Measurements from ENCODE around the gene CWH43.
"Not testable (repeated sequence)": the region's sequence is repeated elsewhere in the genome, so short reads cannot be mapped to it uniquely, and the experiment has no call there.

Gene CWH43

DNA sequence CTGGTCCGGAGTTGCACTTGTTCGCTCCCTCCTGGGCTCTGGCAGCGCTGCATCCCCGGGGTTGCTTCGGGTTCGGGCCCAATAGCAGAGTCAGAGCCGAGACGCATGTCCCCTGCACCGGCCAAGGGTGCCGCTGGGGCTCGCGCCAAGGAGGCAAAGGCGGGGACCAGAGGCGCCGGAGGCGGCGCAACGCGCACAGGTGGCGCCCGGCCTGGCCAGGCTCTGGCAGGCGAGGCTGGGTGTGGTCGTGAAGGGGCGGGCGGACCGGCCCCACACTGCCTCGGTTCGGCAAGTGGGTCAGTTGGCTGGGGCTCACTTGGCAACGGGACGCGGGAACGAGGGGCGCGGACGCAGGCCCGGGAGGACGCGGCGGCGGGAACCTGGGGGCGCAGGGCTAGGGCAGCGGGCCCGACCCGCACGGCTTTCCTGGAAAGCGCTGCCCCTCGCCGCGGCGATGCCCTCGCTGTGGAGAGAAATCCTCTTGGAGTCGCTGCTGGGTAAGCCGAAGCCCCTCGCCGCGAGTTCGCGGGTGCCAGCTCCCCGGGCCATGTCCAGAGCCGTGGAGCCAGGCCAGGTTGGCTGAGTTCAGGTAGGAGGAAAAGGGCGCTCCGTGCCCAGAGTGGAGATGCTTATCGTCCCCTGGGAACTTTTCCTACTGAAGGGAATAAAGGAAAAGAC is at the start of gene CWH43:
Gene CWH43, plus strand, starts transcription at position 300 of the 678 bp plus-strand sequence. Its CDS starts 155 bp downstream, at position 455.
- no peak for DNase-seq (ENCODE audit: low read depth)

DNA sequence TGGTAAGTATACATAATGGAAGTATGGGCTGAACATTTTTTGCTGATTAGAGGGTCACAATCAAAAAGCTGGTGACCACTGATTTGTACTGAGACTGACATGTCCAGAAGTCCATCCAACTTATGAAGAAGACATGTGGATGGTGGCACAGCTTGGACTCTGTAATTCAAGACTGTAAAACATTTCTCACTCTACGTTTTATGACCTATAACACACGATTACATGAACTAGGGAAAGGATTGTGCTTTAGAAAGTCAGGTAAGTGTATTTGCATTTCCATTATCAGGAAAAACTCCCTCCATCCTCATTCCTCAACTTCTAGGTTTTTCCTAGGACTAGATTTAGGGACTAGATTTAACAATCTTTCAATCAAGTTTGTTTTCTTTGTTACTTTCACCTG is 49.0 kb upstream of the CWH43 start:
- DNase-seq (ENCODE audit: low read depth), result no peak

DNA sequence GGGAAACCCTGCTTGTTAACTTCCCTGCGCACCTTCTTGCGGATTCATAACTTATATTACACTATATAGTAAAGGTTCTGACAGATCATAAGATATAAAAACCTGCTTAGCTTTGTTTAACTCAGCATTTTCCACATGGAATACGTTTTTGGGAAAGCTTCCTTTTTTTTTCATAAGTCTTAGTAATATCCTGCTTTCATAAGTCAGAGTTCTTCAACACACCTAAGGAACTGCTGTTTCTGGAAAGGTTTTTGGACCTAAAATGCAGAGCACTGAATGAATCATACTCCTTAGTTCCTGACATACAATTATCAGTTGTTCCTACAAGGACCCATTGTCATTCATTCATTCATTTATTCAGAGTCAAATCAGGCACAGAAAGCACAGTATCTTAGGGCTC is 47.2 kb upstream of the CWH43 start:
- DNase-seq (ENCODE audit: low read depth), result no peak

DNA sequence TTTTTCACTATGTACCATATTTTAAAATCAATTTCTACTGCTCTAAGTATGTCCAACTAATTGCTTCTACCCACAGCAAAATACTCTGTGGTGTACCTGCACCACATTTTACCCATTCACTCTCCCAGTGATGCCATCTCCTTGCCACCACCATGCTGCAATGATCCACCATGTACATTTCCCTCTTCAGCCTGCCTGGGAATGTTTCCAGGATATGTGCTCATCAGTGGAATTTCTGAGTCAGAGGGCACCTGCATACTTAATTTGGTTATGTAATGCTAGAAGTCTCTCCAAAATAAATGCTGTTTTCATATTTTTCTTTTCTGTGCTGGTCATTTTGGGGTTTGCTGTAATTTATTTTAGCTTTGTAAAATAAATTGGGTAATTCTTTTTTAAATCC is 46.3 kb upstream of the CWH43 start:
- DNase-seq (ENCODE audit: low read depth), result no peak

DNA sequence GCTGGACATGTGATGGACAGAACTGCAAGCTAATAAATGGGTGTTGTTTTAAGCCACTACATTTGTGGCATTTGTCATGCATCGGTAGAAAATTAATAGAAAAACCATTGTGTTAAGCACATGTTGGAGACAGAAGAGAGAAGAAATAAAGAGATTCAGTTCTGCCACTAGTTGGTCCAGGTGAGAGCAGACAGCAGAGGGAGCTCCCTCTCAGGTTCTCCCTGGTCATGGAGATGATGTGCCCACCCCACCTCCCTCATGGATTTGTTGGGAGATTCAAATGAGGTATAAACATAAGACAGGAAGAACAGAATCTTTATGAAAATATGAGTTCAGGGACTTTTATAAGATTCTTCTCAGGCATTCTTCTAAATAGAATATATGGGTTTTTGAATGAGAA is 42.7 kb upstream of the CWH43 start:
- no peak for DNase-seq (ENCODE audit: low read depth)

DNA sequence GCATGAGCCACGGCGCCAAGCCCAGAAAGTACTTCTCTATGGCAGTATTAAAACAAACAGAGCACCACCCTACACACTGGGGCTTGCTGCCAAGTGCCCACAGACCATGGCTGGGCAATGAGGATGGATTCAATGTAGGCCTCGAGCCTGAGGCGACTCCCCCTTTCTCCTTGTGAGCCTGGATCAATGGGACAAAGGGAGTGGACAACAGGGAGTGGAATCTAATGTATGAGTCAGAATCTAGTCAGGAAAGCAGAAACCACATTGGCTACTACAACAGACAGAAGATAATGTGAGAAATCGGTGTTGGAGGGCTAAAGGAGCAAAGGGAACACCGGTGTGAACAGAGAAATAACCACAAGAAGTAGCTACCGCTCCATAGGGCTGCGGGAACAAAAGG is 41.8 kb upstream of the CWH43 start:
- DNase-seq (ENCODE audit: low read depth), result no peak

DNA sequence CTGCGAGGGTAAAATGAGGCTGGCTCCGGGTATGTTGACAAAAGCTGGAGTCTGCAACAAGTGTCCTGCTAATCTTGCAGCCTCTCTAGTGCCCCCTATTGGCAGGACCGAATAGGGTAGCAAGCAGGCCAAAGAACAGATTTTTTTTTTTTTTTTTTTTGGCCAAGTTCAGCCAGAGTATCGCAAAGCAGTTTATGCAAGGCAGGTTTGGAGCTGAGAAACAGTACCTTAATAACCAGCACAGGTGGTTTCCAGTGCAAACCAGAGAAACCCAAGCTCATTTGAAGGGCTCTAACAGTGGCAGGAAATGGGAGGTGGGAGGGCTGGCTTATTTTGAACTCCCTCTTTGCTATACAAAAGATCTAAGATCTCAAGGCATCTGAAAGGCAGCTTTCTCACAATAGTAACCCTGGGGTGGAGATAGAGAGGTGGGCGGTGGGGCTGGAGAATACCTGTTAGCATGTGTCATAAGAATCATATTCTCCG is 41.3 kb upstream of the CWH43 start:
- peak; percentile 9 for DNase-seq (ENCODE audit: low read depth)

DNA sequence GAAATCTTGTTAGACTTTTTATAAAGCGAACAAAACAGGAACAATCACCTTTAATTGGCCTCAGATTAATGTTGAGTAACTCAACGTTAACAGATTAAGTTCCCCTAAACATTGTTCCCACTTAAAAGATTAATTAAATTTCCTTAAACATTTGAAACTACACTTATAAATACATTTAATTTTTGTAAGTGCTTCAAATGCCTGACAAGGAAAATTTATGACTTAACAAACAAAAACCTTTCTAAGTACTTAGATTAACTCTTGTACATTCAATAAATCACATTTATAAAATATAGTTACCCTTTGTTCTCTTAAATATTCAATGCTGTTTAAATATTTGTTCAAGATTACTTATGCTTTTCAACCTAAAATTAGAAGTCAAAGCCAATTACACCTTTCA is 40.1 kb upstream of the CWH43 start:
- DNase-seq (ENCODE audit: low read depth), result no peak

DNA sequence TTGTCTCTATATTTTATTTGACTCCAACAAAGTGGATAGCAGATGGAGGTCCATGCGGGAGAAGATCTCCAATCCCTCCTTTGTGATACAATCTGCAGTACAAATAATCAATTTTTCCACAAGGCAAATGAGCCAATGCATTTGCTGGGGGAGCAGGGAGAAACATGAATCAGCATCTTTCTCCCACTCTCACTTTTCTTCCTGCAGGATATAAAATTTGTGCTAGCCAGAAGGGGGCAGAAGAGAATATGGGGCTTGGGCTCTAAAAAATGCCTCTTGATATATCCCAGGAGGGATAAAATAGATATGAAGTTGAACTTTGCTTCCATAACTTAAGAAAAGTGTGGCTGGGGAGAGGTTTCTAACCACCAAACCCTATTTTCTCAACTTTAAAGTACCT is 38.3 kb upstream of the CWH43 start:
- no peak for DNase-seq (ENCODE audit: low read depth)

DNA sequence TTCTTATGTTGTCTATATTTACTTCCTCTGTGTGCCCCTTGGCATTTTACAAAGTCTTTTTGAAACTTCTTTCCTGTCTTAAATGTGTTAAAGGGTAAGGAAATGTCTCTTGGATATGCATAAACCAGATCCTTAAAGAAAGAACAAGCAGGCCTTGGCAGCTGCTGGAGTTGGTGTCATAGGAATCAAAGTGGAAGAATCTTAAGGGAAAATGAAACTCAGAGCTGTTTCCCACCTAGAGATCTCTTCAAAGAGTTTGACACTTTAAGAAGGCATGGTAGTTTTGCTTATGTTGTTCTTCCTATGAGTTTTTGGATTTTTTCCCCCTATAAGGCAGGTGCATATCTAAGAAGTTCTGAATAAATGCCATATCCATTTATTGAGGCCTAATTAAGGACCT is 37.0 kb upstream of the CWH43 start:
- no peak for DNase-seq (ENCODE audit: low read depth)

DNA sequence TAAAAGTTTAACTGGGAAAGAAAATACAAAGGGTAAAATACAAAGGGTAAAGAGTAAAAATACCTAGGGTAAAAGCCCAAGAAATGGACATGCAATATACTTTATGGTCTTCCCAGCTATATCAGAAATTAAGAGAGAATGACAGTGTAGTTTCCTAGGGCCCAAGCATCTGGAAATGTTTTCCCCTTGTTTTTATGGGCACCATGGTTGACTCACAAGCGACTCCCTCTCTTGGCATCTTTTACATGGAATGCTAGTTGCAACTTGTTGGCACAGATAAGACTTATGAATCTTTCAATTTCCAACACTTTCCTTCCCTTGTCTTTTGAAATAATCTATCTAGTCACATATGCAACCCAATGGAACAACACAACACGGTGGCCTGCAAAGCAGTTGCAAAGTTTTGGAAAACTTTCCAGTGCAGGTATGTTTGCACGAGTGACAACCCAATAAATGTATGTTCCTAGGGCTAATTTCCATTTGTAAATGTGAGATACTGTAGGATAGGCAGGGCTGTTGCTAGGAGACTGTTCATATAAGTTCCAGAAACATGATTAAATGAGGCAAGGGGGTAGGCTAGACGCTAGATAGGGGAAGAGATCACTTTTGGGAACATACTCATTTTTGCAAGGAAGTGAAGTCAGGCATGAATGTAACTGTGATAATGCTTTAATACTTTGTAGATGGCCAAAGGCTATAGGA is 36.4 kb upstream of the CWH43 start:
- DNase-seq (ENCODE audit: low read depth), result no peak

DNA sequence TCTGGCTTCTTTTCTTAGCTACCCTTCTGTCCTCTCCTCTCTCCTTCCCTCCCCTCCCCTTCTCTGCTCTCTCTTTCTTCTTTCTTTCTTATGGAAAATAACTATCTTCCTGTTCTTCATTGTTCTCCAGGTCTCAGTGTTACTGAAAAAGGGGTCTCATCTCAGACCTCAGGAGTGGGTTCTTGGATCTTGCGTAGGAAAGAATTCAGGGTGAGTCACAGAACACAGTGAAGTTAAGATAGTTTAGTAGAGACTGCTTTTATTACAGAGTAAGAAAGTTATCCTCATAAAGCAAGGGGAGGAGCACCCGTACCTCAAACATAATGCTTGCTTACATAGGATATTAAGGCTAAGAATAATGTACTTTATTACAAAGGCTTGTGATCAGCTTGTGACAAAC is 31.8 kb upstream of the CWH43 start:
- DNase-seq (ENCODE audit: low read depth), result no peak

DNA sequence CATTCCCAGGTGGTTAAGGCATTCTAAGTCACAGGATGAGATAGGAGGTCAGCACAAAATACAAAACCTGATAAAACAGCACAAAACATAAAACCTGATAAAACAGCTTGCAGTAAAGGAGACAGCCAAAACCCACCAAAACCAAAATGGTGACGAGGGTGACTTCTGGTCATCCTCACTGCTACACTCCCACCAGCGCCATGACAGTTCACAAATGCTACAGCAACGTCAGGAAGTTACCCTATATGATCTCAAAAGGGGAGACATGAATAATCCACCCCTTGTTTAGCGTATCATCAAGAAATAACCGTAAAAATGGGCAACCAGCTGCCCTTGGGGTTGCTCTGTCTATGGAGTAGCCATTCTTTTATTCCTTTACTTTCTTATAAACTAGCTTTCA is 28.7 kb upstream of the CWH43 start:
- DNase-seq (ENCODE audit: low read depth), result not testable (repeated sequence)

DNA sequence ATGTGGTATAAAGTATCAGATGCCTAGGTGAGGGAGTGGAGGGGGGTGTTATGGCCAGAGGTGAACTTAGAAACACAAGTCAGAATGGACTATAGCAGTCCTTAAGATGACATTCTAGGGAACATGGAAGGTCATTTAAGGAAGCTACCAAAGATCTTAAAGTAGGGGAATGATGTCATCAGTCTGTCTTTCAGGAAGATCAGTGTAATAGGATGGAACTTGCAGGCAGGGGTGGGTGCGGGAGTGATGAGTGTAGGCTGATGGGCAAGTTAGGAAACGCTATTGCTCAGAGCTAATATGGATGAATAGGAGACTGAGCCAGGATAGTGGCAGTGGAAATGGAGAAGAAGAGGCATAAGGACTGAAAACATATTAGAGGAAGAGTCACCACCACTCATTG is 27.5 kb upstream of the CWH43 start:
- DNase-seq (ENCODE audit: low read depth), result no peak

DNA sequence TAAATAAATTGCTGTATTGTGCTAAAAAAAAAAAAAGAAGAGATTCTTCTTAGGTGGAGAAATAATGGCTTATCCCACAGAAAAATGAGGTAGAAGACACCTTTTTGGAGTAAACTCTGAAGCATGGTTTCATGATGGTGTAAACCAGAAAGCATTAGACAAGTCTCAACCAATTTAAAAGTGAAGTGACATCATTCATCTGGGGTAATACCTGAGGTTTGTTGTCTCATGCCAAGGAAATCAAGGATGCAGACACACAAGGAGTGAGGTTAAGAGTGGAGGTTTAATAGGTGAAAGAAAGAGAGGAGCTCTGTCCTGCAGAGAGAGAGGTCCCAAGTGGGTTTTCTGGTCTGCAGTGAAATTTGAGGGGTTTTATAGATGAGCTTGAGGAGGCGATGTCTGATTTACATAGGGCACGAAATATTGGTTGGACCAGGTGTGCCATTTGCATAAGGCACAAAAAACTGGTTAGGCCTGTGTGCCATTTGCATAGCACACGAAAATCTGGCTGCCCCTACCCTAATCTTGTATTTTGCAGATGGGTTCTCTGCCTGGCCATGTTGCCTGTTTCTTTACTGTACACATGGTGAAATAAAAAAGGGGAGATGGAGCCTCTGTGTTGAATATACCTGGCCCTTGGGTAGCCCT is 25.0 kb upstream of the CWH43 start:
- no peak for DNase-seq (ENCODE audit: low read depth)

DNA sequence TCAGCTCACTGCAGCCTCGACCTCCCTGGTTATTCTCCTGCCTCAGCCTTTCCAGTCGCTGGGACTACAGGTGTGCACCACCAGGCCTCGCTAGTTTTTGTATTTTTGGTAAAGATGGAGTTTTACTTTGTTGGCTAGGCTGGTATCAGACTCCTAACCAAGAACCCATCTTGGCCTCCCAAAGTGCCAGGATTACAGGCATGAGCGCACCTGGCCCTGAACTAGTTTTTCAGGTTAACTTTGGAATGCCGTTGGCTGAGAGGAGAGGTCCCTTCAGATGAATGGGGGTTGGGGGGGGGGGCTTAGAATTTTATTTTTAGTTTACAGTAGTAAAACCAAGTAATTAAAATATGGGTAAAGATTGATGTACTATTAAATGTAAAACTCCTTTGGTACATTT is 23.4 kb upstream of the CWH43 start:
- no peak for DNase-seq (ENCODE audit: low read depth)

DNA sequence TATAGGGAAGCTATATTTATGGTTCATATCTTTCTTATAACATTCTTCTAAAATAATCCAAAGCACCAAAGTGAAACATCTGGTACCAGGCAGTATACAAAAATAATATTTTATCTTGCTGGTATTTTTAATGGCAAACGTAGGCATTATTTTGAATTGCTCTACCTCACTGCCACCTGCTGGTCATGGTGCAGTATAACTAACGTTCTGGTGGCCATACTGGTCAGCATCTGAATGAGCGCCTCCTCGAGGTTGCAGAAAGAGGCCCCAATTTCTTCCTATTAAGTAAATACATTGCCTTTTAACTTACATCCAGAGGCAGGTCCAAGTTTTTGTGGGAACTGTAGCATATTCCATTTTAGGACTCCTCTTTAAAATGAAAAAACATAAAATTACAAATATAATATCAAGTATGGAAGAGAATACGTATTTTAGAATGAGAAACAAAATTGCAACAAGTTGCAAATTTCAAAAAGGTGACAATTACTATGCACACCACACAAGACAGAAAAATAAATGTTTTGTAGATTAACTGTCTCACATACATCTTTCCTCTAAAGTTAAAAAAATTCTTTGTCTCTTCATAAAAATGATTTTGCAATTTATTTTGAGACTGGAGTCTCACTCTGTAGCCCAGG is 22.9 kb upstream of the CWH43 start:
- DNase-seq (ENCODE audit: low read depth), result peak; percentile 61

DNA sequence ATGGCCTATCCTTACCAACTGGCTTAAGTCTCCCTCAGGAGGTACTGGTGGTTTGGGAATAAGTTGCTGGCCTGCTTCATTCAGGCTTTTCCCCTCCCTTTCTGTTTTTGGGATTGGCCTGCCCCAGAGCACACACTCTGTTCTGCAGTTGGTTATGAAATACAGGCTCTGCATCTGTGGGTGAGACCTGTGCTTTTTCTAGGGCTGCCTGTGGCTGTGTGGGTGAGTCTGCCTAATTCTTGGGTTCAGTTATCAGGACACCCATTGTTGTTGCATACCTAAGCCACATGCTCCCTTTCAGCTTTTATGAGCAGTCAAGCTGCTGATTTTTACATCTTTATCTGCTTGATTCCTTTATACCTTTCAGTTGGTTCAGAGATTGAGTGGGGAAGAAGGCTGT is 19.0 kb upstream of the CWH43 start:
- no peak for DNase-seq (ENCODE audit: low read depth)

DNA sequence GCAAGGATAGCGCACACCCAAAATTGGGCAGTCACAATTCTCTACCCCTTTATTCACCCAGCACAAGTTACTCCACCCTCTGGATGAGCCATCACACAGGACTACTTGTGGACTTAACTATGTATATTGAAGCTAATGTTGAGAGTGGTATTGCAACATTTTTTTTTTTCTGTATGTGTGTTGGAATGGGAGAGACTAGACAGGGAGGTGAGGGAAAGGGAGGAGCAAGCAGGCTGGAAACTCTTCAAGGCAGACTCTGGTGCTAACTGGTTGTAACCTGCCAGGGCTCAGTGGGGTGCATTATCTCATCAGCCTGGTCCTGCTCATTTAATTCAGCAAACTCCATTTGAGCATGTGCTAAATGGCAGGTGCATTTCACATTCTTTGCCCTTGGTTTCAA is 18.4 kb upstream of the CWH43 start:
- no peak for DNase-seq (ENCODE audit: low read depth)

DNA sequence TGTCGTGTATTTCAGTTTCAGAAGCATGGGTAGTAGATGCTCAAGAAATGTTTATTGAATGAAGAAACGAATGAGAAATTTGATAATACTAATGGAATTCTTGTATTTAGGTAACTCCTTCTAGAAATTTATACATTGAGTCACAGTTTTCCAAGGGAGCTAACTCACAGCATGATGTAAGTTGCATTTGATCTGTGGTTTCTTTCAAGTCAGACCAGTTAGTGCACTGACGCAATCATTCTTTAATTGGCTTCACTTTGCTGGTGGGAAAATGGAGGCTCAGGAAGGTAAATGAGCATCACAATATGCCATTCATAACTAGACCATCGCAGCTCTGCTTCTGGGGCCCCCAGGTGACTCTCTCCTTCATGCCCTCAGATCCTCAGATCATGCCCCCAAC is 17.3 kb upstream of the CWH43 start:
- DNase-seq (ENCODE audit: low read depth), result no peak

DNA sequence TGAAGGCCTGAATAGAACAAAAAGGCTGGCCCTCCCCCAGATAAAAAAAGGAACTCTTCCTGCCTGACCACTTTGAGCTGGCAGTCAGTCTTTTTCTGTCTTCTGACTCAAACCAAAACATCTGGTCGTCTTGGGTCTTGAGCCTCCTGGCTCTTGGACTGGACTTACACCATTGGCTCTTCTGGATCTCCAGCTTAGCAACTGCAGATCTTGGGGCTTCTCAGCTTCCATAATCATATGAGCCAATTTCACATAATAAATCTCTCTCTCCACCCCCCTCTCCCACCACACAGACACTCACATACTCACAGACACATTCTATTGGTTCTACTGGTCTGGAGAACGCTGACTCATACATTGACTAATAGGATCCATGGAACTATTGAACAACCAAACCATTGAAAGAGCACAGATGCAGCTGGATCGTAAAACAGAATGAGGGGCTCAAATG is 15.6 kb upstream of the CWH43 start:
- DNase-seq (ENCODE audit: low read depth), result no peak

DNA sequence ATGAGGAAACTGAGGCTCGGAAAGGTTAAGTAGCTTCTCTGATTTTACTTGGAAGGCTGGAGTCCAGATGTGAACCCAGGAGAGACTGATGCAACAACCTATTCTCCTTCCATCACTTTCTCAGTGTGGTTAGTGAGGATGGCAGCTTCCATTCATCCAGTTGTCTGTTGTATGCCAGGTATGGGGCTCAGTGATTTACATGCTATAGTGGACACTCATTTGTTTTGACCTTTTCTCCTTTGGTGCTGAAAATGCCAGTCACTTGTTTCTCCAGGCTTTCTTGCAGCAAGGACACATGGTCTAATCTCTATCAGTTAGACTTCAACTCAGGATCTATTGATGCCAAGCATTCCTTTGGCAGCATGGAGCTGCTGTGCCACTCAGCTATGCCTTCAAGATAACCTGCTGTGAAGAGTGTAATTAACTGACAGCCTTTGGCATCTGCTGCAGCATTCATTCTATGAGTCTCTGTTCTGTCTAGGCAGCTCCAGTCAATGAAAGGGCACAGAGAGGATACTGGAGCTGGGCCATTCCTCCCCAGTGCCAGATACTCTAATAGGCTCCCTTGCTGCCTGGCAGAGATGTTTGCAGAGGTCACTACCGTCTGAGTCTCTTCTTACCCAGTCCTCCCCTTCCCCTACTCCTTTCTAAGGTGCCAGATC is 11.0 kb upstream of the CWH43 start:
- DNase-seq (ENCODE audit: low read depth), result no peak
